Epithelial cell of esophagus (primary cell): Measurements from ENCODE around the gene OSBPL2.

Source experiments
- DNase-seq: peaks from one replicate; pipeline ENCODE4 v3.0.0; 2010; ENCODE audit warnings: low read depth
- H3K4me3 ChIP-seq: 2 replicates; pipeline ENCODE4 v1.5.1; 2011; ENCODE audit warnings: mild to moderate bottlenecking, low read length, control low read depth
- CTCF ChIP-seq: IDR thresholded peaks from 2 replicates; pipeline ENCODE4 v1.5.1; 2011; ENCODE audit warnings: low read depth, mild to moderate bottlenecking, low read length, control low read depth, inconsistent platforms; ENCODE audit not compliant: insufficient read depth; ENCODE audit errors: missing control alignments

Gene OSBPL2

GRCh38 chr20:62269378-62269777 lies 31.1 kb downstream of the OSBPL2 start:
- no peak for TF ChIP-seq CTCF
- DNase-seq: no peak
- no peak overlapping the region for H3K4me3 ChIP-seq

- DNase-seq: no peak
- H3K4me3 ChIP-seq: no peak overlapping the region
- TF ChIP-seq CTCF: no peak
Observed at GRCh38 chr20:62269871-62270270, 31.6 kb downstream of the OSBPL2 start.

GRCh38 chr20:62272200-62272599 lies 33.9 kb downstream of the OSBPL2 start:
- TF ChIP-seq CTCF: no peak

GRCh38 chr20:62273416-62273815 lies 35.1 kb downstream of the OSBPL2 start:
- TF ChIP-seq CTCF: no peak

More at GRCh38 chr20:62272200-62272599, 33.9 kb downstream of the OSBPL2 start:
- no peak for DNase-seq
- H3K4me3 ChIP-seq: no peak overlapping the region

GRCh38 chr20:62274332-62274950 lies 36.1 kb downstream of the OSBPL2 start:
- TF ChIP-seq CTCF: no peak
- DNase-seq: no peak
- no peak overlapping the region for H3K4me3 ChIP-seq

More at GRCh38 chr20:62273416-62273815, 35.1 kb downstream of the OSBPL2 start:
- no peak for DNase-seq
- no peak overlapping the region for H3K4me3 ChIP-seq

GRCh38 chr20:62275219-62275618 lies 36.9 kb downstream of the OSBPL2 start:
- DNase-seq: no peak
- H3K4me3 ChIP-seq: no peak overlapping the region

More at GRCh38 chr20:62275219-62275618, 36.9 kb downstream of the OSBPL2 start:
- TF ChIP-seq CTCF: no peak
